ENCODE data around the gene ISL1. TPM values are rescaled to one million over a fixed set of nuclear protein-coding genes. Genes with fewer than 3 reads are reported as not detected.

Gene ISL1
- total RNA-seq, 1 experiment from 2014 or later: 0.71 TPM

- no peak overlapping the region for H3K27ac ChIP-seq
- 0 out of 2 replicates have a peak, but pooled peaks cover 3% of the 10 kb centered on the region for H3K4me1 ChIP-seq (replicated peaks)
- H3K27me3 ChIP-seq (replicated peaks): no peaks in the 10 kb centered on the region
- no peaks in the 10 kb centered on the region for H3K36me3 ChIP-seq
- DNase-seq (ENCODE audit: low read depth in 1 of 2, low spot score in 2 of 2): no peak
- no peak overlapping the region for H3K4me3 ChIP-seq
- H3K9me3 ChIP-seq (replicated peaks): no peaks in the 10 kb centered on the region
Observed at GRCh38 chr5:51392689-51393199, 9.5 kb downstream of the ISL1 start.

- no peak for DNase-seq (ENCODE audit: low read depth in 1 of 2, low spot score in 2 of 2)
- H3K27ac ChIP-seq: no peak overlapping the region
- no peaks in the 10 kb centered on the region for H3K36me3 ChIP-seq
- 0 out of 2 replicates have a peak, but pooled peaks cover 3% of the 10 kb centered on the region for H3K4me1 ChIP-seq (replicated peaks)
- H3K4me3 ChIP-seq: no peak overlapping the region
- no peaks in the 10 kb centered on the region for H3K9me3 ChIP-seq (replicated peaks)
- peaks cover 12% of the 10 kb centered on the region for H3K27me3 ChIP-seq (replicated peaks)
Observed at GRCh38 chr5:51394609-51395008, 11.4 kb downstream of the ISL1 start.

GRCh38 chr5:51395245-51395644, 12.0 kb downstream of the ISL1 start:
- DNase-seq (ENCODE audit: low read depth in 1 of 2, low spot score in 2 of 2): no peak
- peaks cover 15% of the 10 kb centered on the region for H3K27me3 ChIP-seq (replicated peaks)
- 0 out of 2 replicates have a peak, but pooled peaks cover 3% of the 10 kb centered on the region for H3K4me1 ChIP-seq (replicated peaks)

GRCh38 chr5:51395666-51396356, 12.6 kb downstream of the ISL1 start:
- Histone ChIP-seq H3K36me3 (no peaks in the 10 kb centered on the region), H3K27me3 (replicated peaks) (peaks cover 15% of the 10 kb centered on the region), H3K4me1 (replicated peaks) (0 out of 2 replicates have a peak, but pooled peaks cover 3% of the 10 kb centered on the region), H3K4me3 (no peak overlapping the region), H3K9me3 (replicated peaks) (no peaks in the 10 kb centered on the region), H3K27ac (no peak overlapping the region)
- no peak for DNase-seq (ENCODE audit: low read depth in 1 of 2, low spot score in 2 of 2)

More at GRCh38 chr5:51395245-51395644, 12.0 kb downstream of the ISL1 start:
- H3K4me3 ChIP-seq: no peak overlapping the region
- no peaks in the 10 kb centered on the region for H3K9me3 ChIP-seq (replicated peaks)
- no peaks in the 10 kb centered on the region for H3K36me3 ChIP-seq
- no peak overlapping the region for H3K27ac ChIP-seq

DNA sequence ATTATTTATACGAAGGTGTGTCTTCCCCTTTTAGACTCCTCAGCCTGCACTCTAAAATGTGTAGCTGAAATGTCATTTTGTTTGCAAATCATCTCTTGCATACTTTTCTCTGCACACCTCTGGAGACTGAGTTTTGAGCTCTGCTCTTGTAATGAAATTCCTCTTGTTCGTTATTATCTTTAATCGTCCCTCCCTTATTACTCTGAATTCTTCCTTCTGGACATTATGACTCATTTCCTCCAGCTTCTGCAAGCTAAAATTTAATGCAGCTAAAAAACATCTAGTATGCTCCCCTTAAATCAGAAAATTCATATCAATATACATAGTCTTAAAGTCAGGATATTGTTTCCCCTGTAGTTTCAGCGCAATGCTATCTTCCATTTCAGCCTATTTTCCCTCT, 13.5 kb downstream of the ISL1 start:
- Histone ChIP-seq H3K36me3 (no peaks in the 10 kb centered on the region), H3K27ac (no peak overlapping the region), H3K27me3 (replicated peaks) (peaks cover 22% of the 10 kb centered on the region), H3K4me1 (replicated peaks) (0 out of 2 replicates have a peak, but pooled peaks cover 3% of the 10 kb centered on the region), H3K9me3 (replicated peaks) (no peaks in the 10 kb centered on the region), H3K4me3 (no peak overlapping the region)
- DNase-seq (ENCODE audit: low read depth in 1 of 2, low spot score in 2 of 2): no peak

GRCh38 chr5:51397996-51398395, 14.7 kb downstream of the ISL1 start:
- Histone ChIP-seq H3K36me3 (no peaks in the 10 kb centered on the region), H3K27me3 (replicated peaks) (peaks cover 22% of the 10 kb centered on the region), H3K4me1 (replicated peaks) (0 out of 2 replicates have a peak, but pooled peaks cover 3% of the 10 kb centered on the region), H3K27ac (no peak overlapping the region), H3K4me3 (no peak overlapping the region), H3K9me3 (replicated peaks) (no peaks in the 10 kb centered on the region)
- DNase-seq (ENCODE audit: low read depth in 1 of 2, low spot score in 2 of 2): no peak

GRCh38 chr5:51398875-51399642, 15.8 kb downstream of the ISL1 start:
- H3K36me3 ChIP-seq: no peaks in the 10 kb centered on the region
- no peak overlapping the region for H3K27ac ChIP-seq
- H3K4me1 ChIP-seq (replicated peaks): 0 out of 2 replicates have a peak, but pooled peaks cover 3% of the 10 kb centered on the region
- H3K9me3 ChIP-seq (replicated peaks): no peaks in the 10 kb centered on the region
- H3K4me3 ChIP-seq: no peak overlapping the region
- peaks cover 22% of the 10 kb centered on the region for H3K27me3 ChIP-seq (replicated peaks)
- DNase-seq (ENCODE audit: low read depth in 1 of 2, low spot score in 2 of 2): no peak

DNA sequence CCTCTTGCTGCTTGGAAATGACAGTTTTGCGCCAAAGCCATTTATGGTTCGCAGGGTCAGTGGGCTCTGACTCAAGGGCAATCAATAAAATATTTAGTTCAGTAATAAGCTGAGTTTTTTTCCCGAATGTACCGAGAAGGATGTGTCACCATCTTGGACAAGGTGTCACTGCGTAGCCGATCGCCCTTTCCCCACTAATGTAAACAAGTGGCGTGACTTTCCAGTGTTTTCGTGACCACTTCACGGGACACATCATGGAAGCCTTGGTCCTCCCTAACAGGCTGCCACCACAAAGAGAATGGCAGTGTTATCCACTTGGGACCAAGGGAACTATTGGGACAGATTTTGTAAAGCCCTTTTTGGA, 16.4 kb downstream of the ISL1 start:
- Histone ChIP-seq H3K4me3 (no peak overlapping the region), H3K4me1 (replicated peaks) (0 out of 2 replicates have a peak, but pooled peaks cover 3% of the 10 kb centered on the region), H3K9me3 (replicated peaks) (no peaks in the 10 kb centered on the region), H3K27me3 (replicated peaks) (peaks cover 22% of the 10 kb centered on the region), H3K36me3 (no peaks in the 10 kb centered on the region), H3K27ac (no peak overlapping the region)
- no peak for DNase-seq (ENCODE audit: low read depth in 1 of 2, low spot score in 2 of 2)

DNA sequence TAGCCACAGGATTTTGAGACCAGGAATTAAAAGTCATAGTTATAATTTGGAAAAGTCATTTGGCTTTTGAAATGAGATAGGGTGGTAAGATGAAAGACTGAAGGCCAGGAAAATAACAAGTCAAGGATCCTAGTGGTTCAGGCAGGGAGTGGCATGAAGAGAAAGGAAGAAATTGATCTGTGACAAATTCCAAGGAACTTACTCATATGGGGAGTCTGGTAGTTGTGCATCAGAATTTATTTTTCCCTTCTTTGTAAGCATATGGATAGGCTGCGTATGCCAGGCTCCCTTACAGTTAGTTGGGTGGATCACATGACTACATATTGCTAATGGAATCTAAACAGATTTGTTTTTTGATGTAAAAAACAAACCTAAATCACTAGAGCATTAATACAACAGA, 21.0 kb downstream of the ISL1 start:
- H3K4me3 ChIP-seq: no peak overlapping the region
- peaks cover 13% of the 10 kb centered on the region; the same call in 1 of the 2 replicates for H3K27me3 ChIP-seq (replicated peaks)
- H3K4me1 ChIP-seq (replicated peaks): no peaks in the 10 kb centered on the region
- H3K27ac ChIP-seq: no peak overlapping the region
- DNase-seq (ENCODE audit: low read depth in 1 of 2, low spot score in 2 of 2): no peak
- no peaks in the 10 kb centered on the region for H3K36me3 ChIP-seq
- H3K9me3 ChIP-seq (replicated peaks): no peaks in the 10 kb centered on the region

GRCh38 chr5:51411921-51412325, 28.7 kb downstream of the ISL1 start:
- Histone ChIP-seq H3K9me3 (replicated peaks) (no peaks in the 10 kb centered on the region), H3K4me1 (replicated peaks) (no peaks in the 10 kb centered on the region), H3K36me3 (no peaks in the 10 kb centered on the region), H3K27me3 (replicated peaks) (no peaks in the 10 kb centered on the region), H3K4me3 (no peak overlapping the region), H3K27ac (no peak overlapping the region)
- DNase-seq (ENCODE audit: low read depth in 1 of 2, low spot score in 2 of 2): no peak

DNA sequence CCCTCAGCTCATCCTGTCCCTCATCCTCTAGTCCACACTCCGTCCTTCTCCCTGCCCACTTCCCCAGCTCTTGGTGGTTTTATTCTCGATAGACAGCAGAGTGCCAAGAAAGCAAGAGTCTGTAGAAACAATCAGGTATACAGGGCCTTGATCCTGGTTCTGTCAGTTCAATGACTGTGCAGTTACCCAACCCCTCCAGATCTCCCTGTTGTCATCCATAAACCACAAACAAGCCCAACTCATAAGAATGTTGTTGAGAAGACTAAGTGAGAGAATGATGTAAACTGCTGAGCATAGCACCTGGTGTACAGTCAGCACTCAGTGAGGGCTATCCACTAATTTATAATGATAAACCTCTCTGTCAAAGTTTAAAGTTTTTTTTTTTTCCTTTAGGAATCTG, 31.3 kb downstream of the ISL1 start:
- H3K9me3 ChIP-seq (replicated peaks): no peaks in the 10 kb centered on the region
- H3K36me3 ChIP-seq: no peaks in the 10 kb centered on the region
- DNase-seq (ENCODE audit: low read depth in 1 of 2, low spot score in 2 of 2): no peak
- no peak overlapping the region for H3K4me3 ChIP-seq
- H3K27ac ChIP-seq: no peak overlapping the region
- H3K4me1 ChIP-seq (replicated peaks): no peaks in the 10 kb centered on the region
- no peaks in the 10 kb centered on the region for H3K27me3 ChIP-seq (replicated peaks)

DNA sequence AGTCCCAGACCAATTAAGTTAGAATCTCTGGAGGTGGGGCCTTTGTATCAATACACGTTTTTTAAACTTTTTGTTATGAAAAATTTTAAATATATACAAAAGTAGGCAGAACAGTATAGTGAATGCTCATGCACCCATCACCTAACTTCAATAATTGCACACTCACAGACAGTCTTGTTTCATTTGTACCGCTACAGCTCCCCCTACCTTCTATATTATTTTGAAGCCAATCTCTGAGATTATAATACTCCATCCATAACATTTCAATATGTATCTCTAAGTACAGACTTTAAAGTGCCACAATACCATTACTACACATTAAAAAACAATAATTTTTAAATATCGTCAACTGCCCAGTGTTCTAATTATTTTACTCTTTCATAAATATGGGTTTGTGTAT, 32.9 kb downstream of the ISL1 start:
- no peaks in the 10 kb centered on the region for H3K9me3 ChIP-seq (replicated peaks)
- no peak overlapping the region for H3K27ac ChIP-seq
- no peaks in the 10 kb centered on the region for H3K27me3 ChIP-seq (replicated peaks)
- no peaks in the 10 kb centered on the region for H3K36me3 ChIP-seq
- no peak overlapping the region for H3K4me3 ChIP-seq
- H3K4me1 ChIP-seq (replicated peaks): no peaks in the 10 kb centered on the region
- DNase-seq (ENCODE audit: low read depth in 1 of 2, low spot score in 2 of 2): no peak

DNA sequence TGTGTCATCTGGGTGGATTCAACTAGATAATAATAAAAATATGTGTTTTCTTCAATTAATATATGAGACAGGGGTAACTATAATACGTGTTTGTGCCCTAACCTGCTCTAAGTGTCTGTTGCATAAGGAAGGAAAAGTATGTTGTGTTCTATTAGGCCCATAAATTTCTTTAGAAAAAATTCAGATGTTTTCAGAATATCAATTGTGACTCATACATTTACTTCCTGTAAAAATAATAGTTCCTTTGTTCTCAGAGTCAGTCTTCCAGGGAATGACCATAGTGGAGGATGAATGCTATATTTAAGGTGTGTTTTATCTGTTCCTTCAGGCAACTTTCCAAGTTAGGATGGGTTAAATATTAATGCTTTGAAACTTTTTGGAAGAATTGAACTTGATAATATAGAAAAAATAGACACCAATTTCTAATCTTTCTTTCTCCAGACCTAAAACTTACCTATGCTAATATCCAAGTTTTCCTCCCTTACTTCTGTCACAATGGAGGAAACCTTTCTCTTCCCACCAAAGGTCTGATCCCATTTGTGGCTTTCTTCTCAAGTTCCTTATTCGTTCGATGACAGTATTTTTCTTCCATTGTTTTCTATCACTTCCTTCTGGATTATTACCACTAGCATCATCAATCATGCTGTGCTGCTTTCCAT, 49.9 kb downstream of the ISL1 start:
- Histone ChIP-seq H3K4me1 (replicated peaks) (no peaks in the 10 kb centered on the region), H3K36me3 (no peaks in the 10 kb centered on the region), H3K27ac (no peak overlapping the region), H3K9me3 (replicated peaks) (no peaks in the 10 kb centered on the region), H3K4me3 (no peak overlapping the region), H3K27me3 (replicated peaks) (no peaks in the 10 kb centered on the region; the same call in 1 of the 2 replicates)
- DNase-seq (ENCODE audit: low read depth in 1 of 2, low spot score in 2 of 2): no peak
